CD4-positive, CD25-positive, alpha-beta regulatory T cell (primary cell): Measurements from ENCODE around the gene RHEBL1. TPM values are rescaled to one million over a fixed set of nuclear protein-coding genes. Genes with fewer than 3 reads are reported as not detected.
"Not testable (repeated sequence)": the region's sequence is repeated elsewhere in the genome, so short reads cannot be mapped to it uniquely, and the experiment has no call there.

Experiments used
- ATAC-seq, 2 donors: fragments of 150-1000 bp; cut with Tn5 transposase; one replicate each; pipeline ENCODE4 v1.10.0; 2021; ENCODE audit warnings: low read depth in 2 of 2, moderate number of reproducible peaks in 2 of 2, moderate library complexity in 1 of 2
- DNase-seq, 3 donors: peaks; one replicate each; pipeline versions ENCODE4 v3.0.0 to v3.0.0-alpha.2; 2012 to 2022; ENCODE audit warnings: mixed read lengths in 1 of 3
- H3K27ac ChIP-seq: one replicate; pipeline ENCODE4 v1.7.0; 2013; ENCODE audit warnings: mild to moderate bottlenecking, low read length; ENCODE audit not compliant: insufficient read depth, poor library complexity, severe bottlenecking
- H3K27me3 ChIP-seq: one replicate; pipeline ENCODE4 v1.7.0; 2013; ENCODE audit warnings: low read length; ENCODE audit not compliant: control insufficient read depth, insufficient read depth
- H3K36me3 ChIP-seq: one replicate; pipeline ENCODE4 v1.7.0; 2013; ENCODE audit warnings: mild to moderate bottlenecking, low read length, moderate library complexity; ENCODE audit not compliant: control insufficient read depth, insufficient read depth
- H3K4me1 ChIP-seq: 2 replicates; pipeline ENCODE4 v1.7.0; 2013; ENCODE audit warnings: mild to moderate bottlenecking, low read length; ENCODE audit not compliant: insufficient read depth, control insufficient read depth, poor library complexity, severe bottlenecking
- H3K4me3 ChIP-seq: one replicate; pipeline ENCODE4 v1.7.0; 2013; ENCODE audit warnings: low read depth, mild to moderate bottlenecking, low read length, moderate library complexity
- H3K9me3 ChIP-seq, 2 experiments: 1 replicate in 1 of 2; 2 replicates in 1 of 2; pipeline ENCODE4 v1.7.0; 2013; ENCODE audit warnings: low read length in 2 of 2, mild to moderate bottlenecking in 1 of 2, moderate library complexity in 1 of 2; ENCODE audit not compliant: control insufficient read depth in 2 of 2
- H3K27ac Mint-ChIP-seq, 3 donors: one replicate each; pipeline ENCODE4 v1.8.0; 2020 to 2022; ENCODE audit warnings: mild to moderate bottlenecking in 3 of 3, mixed read lengths in 3 of 3, moderate library complexity in 2 of 3
- H3K27me3 Mint-ChIP-seq: one replicate; pipeline ENCODE4 v1.8.0; 2022; ENCODE audit warnings: mild to moderate bottlenecking, mixed read lengths
- H3K36me3 Mint-ChIP-seq: one replicate; pipeline ENCODE4 v1.8.0; 2020; ENCODE audit warnings: mixed read lengths
- H3K4me1 Mint-ChIP-seq, 4 donors: one replicate each; pipeline ENCODE4 v1.8.0; 2020 to 2022; ENCODE audit warnings: mixed read lengths in 4 of 4, mild to moderate bottlenecking in 1 of 4
- H3K4me3 Mint-ChIP-seq, 4 donors: one replicate each; pipeline ENCODE4 v1.8.0; 2020 to 2022; ENCODE audit warnings: mild to moderate bottlenecking in 4 of 4, mixed read lengths in 4 of 4, moderate library complexity in 3 of 4
- H3K9me3 Mint-ChIP-seq, 7 donors: one replicate each; pipeline ENCODE4 v1.8.0; 2020 to 2022; ENCODE audit warnings: mixed read lengths in 7 of 7, mild to moderate bottlenecking in 3 of 7, moderate library complexity in 2 of 7
- polyA plus RNA-seq, 4 donors: library from polyadenylated mRNA; unstranded; fragments of 300-500 nt; fragmentation: Illumina TruSeq; gene quantifications; one replicate each; pipeline ENCODE4 v1.2.3, GENCODE V29; 2021
- total RNA-seq: library from RNA; stranded (reverse); gene quantifications from one replicate; pipeline ENCODE4 v1.2.3, GENCODE V29; 2022

RHEBL1 gene
- total and polyA plus RNA-seq, 5 donors from 2014 or later: 6.0 to 19.5 (median 14.9) TPM

- Histone ChIP-seq H3K4me1 (peaks cover 15% of the 10 kb centered on the region), H3K4me3 (no peak overlapping the region), H3K36me3 (peaks cover 10% of the 10 kb centered on the region), H3K27ac (no peak overlapping the region), H3K27me3 (no peaks in the 10 kb centered on the region), H3K9me3 (no peaks in the 10 kb centered on the region)
- Mint-ChIP-seq H3K4me1 (peaks cover 12 to 31% (median 18%) of the 10 kb centered on the region in 4 donors), H3K27me3 (peaks cover 11% of the 10 kb centered on the region), H3K9me3 (peaks cover 0 to 2% (median 0%) of the 10 kb centered on the region in 7 donors), H3K36me3 (no peaks in the 10 kb centered on the region), H3K27ac (peak overlapping the region in 1 of 3 donors; percentile 25), H3K4me3 (peak overlapping the region in 1 of 4 donors; percentile 49)
- ATAC-seq: no peak
- no peak for DNase-seq
Measured at GRCh38 chr12:49064767-49065152, 5.0 kb downstream of the RHEBL1 start.

- H3K27me3 ChIP-seq, H3K9me3 Mint-ChIP-seq, H3K36me3 ChIP-seq, H3K27ac Mint-ChIP-seq, H3K27ac ChIP-seq, H3K9me3 ChIP-seq, DNase-seq, H3K4me3 ChIP-seq, H3K36me3 Mint-ChIP-seq, ATAC-seq: not testable (repeated sequence)
- Mint-ChIP-seq H3K4me1 (peaks cover 16 to 43% (median 31%) of the 10 kb centered on the region in 4 donors), H3K4me3 (peak overlapping the region; percentile 50 to 96 (median 96)), H3K27me3 (peaks cover 16% of the 10 kb centered on the region)
- peaks cover 32% of the 10 kb centered on the region for H3K4me1 ChIP-seq
Measured at GRCh38 chr12:49061916-49062315, 7.9 kb downstream of the RHEBL1 start.

GRCh38 chr12:49061157-49061650 lies 8.6 kb downstream of the RHEBL1 start:
- Mint-ChIP-seq H3K27ac (peak overlapping the region; percentile 95 to 99 (median 98)), H3K4me1 (peaks cover 20 to 51% (median 38%) of the 10 kb centered on the region in 4 donors), H3K4me3 (peak overlapping the region; percentile 96 to 97 (median 96)), H3K9me3 (peaks cover 0 to 2% (median 0%) of the 10 kb centered on the region in 7 donors), H3K36me3 (no peaks in the 10 kb centered on the region), H3K27me3 (peaks cover 16% of the 10 kb centered on the region)
- H3K9me3 ChIP-seq: no peaks in the 10 kb centered on the region
- ATAC-seq: no peak
- peak overlapping the region; percentile 88 for H3K27ac ChIP-seq
- H3K4me3 ChIP-seq: peak overlapping the region; percentile 80
- H3K27me3 ChIP-seq: no peaks in the 10 kb centered on the region
- H3K36me3 ChIP-seq: peaks cover 8% of the 10 kb centered on the region
- no peak for DNase-seq
- peaks cover 39% of the 10 kb centered on the region for H3K4me1 ChIP-seq

- peak within 1 kb of the TSS; percentile 95 to 99 (median 98) for H3K27ac Mint-ChIP-seq
- Histone ChIP-seq H3K4me1 (peaks cover 46% of the 10 kb centered on the region), H3K4me3 (peak within 1 kb of the TSS; percentile 82), H3K27ac (peak within 1 kb of the TSS; percentile 88), H3K36me3 (peaks cover 4% of the 10 kb centered on the region), H3K9me3 (no peaks in the 10 kb centered on the region), H3K27me3 (no peaks in the 10 kb centered on the region)
- peaks cover 16% of the 10 kb centered on the region for H3K27me3 Mint-ChIP-seq
- DNase-seq (peak; percentile 78 to 97 (median 93)), ATAC-seq (peak; percentile 65 to 68)
- peak within 1 kb of the TSS; percentile 96 to 97 (median 96) for H3K4me3 Mint-ChIP-seq
- H3K4me1 Mint-ChIP-seq: peaks cover 25 to 55% (median 45%) of the 10 kb centered on the region in 4 donors
- H3K9me3 Mint-ChIP-seq: peaks cover 0 to 2% (median 0%) of the 10 kb centered on the region in 7 donors
- no peaks in the 10 kb centered on the region for H3K36me3 Mint-ChIP-seq
Measured at GRCh38 chr12:49060237-49061156, 9.3 kb downstream of the RHEBL1 start, which contains the start of gene KMT2D. TSS of gene KMT2D (minus strand) at chr12:49060794. CDS start at chr12:49055324, 5,470 bp downstream.

GRCh38 chr12:49059299-49060171 lies 10.2 kb downstream of the RHEBL1 start:
- Mint-ChIP-seq H3K4me1 (peaks cover 25 to 65% (median 55%) of the 10 kb centered on the region in 4 donors), H3K27me3 (peaks cover 16% of the 10 kb centered on the region), H3K9me3 (peaks cover 0 to 2% (median 0%) of the 10 kb centered on the region in 7 donors), H3K4me3 (peak overlapping the region; percentile 79 to 96 (median 95)), H3K27ac (peak overlapping the region; percentile 86 to 94 (median 94)), H3K36me3 (peaks cover 7% of the 10 kb centered on the region)
- H3K9me3 ChIP-seq: no peaks in the 10 kb centered on the region
- no peaks in the 10 kb centered on the region for H3K27me3 ChIP-seq
- peak overlapping the region; percentile 82 for H3K4me3 ChIP-seq
- H3K36me3 ChIP-seq: peaks cover 6% of the 10 kb centered on the region
- H3K4me1 ChIP-seq: peaks cover 51% of the 10 kb centered on the region
- DNase-seq (peak in 1 of 3 donors; percentile 44), ATAC-seq (peak in 1 of 2 donors; percentile 5)
- peak overlapping the region; percentile 88 for H3K27ac ChIP-seq

- Histone ChIP-seq H3K4me3 (peak overlapping the region; percentile 82), H3K27ac (peak overlapping the region; percentile 88), H3K4me1 (peaks cover 54% of the 10 kb centered on the region), H3K27me3 (no peaks in the 10 kb centered on the region), H3K36me3 (peaks cover 12% of the 10 kb centered on the region), H3K9me3 (no peaks in the 10 kb centered on the region)
- H3K4me3 Mint-ChIP-seq: peak overlapping the region; percentile 79 to 96 (median 95)
- ATAC-seq (no peak), DNase-seq (no peak)
- peaks cover 23 to 69% (median 53%) of the 10 kb centered on the region in 4 donors for H3K4me1 Mint-ChIP-seq
- H3K9me3 Mint-ChIP-seq: peaks cover 0 to 2% (median 0%) of the 10 kb centered on the region in 7 donors
- peaks cover 16% of the 10 kb centered on the region for H3K27me3 Mint-ChIP-seq
- H3K36me3 Mint-ChIP-seq: peaks cover 7% of the 10 kb centered on the region
- peak overlapping the region; percentile 89 to 94 (median 94) for H3K27ac Mint-ChIP-seq
Measured at GRCh38 chr12:49059045-49059298, 10.8 kb downstream of the RHEBL1 start.

- peaks cover 16% of the 10 kb centered on the region for H3K36me3 ChIP-seq
- peaks cover 9% of the 10 kb centered on the region for H3K36me3 Mint-ChIP-seq
- DNase-seq (no peak), ATAC-seq (no peak)
- peak overlapping the region; percentile 82 for H3K4me3 ChIP-seq
- peaks cover 0 to 2% (median 0%) of the 10 kb centered on the region in 7 donors for H3K9me3 Mint-ChIP-seq
- H3K27ac Mint-ChIP-seq: peak overlapping the region; percentile 89 to 94 (median 94)
- H3K27me3 Mint-ChIP-seq: peaks cover 16% of the 10 kb centered on the region
- H3K4me3 Mint-ChIP-seq: peak overlapping the region; percentile 79 to 96 (median 95)
- H3K27ac ChIP-seq: peak overlapping the region; percentile 88
- H3K9me3 ChIP-seq: no peaks in the 10 kb centered on the region
- H3K4me1 ChIP-seq: peaks cover 54% of the 10 kb centered on the region
- H3K27me3 ChIP-seq: no peaks in the 10 kb centered on the region
- H3K4me1 Mint-ChIP-seq: peaks cover 19 to 69% (median 50%) of the 10 kb centered on the region in 4 donors
Measured at GRCh38 chr12:49058366-49059044, 11.3 kb downstream of the RHEBL1 start.
